ENCODE data around the gene PLXDC1. TPM values are rescaled to one million over a fixed set of nuclear protein-coding genes. Genes with fewer than 3 reads are reported as not detected.
A peak's percentile ranks its signal among the peaks of the same experiment; 100 is the strongest.

Gene PLXDC1
- total RNA-seq, 1 donor from 2014 or later: 0.28 TPM

- H3K4me3 Mint-ChIP-seq: no peak overlapping the region
- no peak for TF ChIP-seq CTCF (conservative IDR thresholded peaks at IDR 0.05)
- no peak for DNase-seq (ENCODE audit: low read depth, low spot score)
- no peaks in the 10 kb centered on the region for H3K27me3 Mint-ChIP-seq (ENCODE audit: low read depth)
- no peaks in the 10 kb centered on the region for H3K9me3 Mint-ChIP-seq
- H3K4me1 Mint-ChIP-seq: peaks cover 7% of the 10 kb centered on the region
- no peak overlapping the region for H3K27ac Mint-ChIP-seq (ENCODE audit: unreplicated experiment)
- H3K36me3 Mint-ChIP-seq (ENCODE audit: low read depth): peaks cover 14% of the 10 kb centered on the region
Observed at GRCh38 chr17:39177256-39177655, 25.8 kb upstream of the PLXDC1 start.

GRCh38 chr17:39175695-39176093 lies 24.3 kb upstream of the PLXDC1 start:
- Mint-ChIP-seq H3K4me3 (no peak overlapping the region), H3K36me3 (ENCODE audit: low read depth) (peaks cover 14% of the 10 kb centered on the region), H3K4me1 (peaks cover 8% of the 10 kb centered on the region), H3K27me3 (ENCODE audit: low read depth) (no peaks in the 10 kb centered on the region), H3K27ac (ENCODE audit: unreplicated experiment) (no peak overlapping the region), H3K9me3 (no peaks in the 10 kb centered on the region)
- DNase-seq (ENCODE audit: low read depth, low spot score): no peak
- TF ChIP-seq CTCF (conservative IDR thresholded peaks at IDR 0.05): no peak

GRCh38 chr17:39174920-39175694 lies 23.7 kb upstream of the PLXDC1 start:
- peak; percentile 88 for TF ChIP-seq CTCF (conservative IDR thresholded peaks at IDR 0.05)
- Mint-ChIP-seq H3K27me3 (ENCODE audit: low read depth) (no peaks in the 10 kb centered on the region), H3K4me3 (peak overlapping the region; percentile 12), H3K9me3 (no peaks in the 10 kb centered on the region), H3K36me3 (ENCODE audit: low read depth) (peaks cover 14% of the 10 kb centered on the region), H3K4me1 (peaks cover 8% of the 10 kb centered on the region), H3K27ac (ENCODE audit: unreplicated experiment) (no peak overlapping the region)
- peak; percentile 78 for DNase-seq (ENCODE audit: low read depth, low spot score)

GRCh38 chr17:39173526-39174274 lies 22.3 kb upstream of the PLXDC1 start:
- DNase-seq (ENCODE audit: low read depth, low spot score): no peak
- Mint-ChIP-seq H3K36me3 (ENCODE audit: low read depth) (peaks cover 16% of the 10 kb centered on the region), H3K27me3 (ENCODE audit: low read depth) (peaks cover 4% of the 10 kb centered on the region), H3K9me3 (peaks cover 3% of the 10 kb centered on the region), H3K27ac (ENCODE audit: unreplicated experiment) (no peak overlapping the region), H3K4me3 (no peak overlapping the region), H3K4me1 (peaks cover 8% of the 10 kb centered on the region)
- TF ChIP-seq CTCF (conservative IDR thresholded peaks at IDR 0.05): no peak

- no peak for DNase-seq (ENCODE audit: low read depth, low spot score)
- Mint-ChIP-seq H3K9me3 (peaks cover 5% of the 10 kb centered on the region), H3K36me3 (ENCODE audit: low read depth) (peaks cover 14% of the 10 kb centered on the region), H3K4me3 (no peak overlapping the region), H3K27me3 (ENCODE audit: low read depth) (peaks cover 4% of the 10 kb centered on the region), H3K4me1 (peaks cover 8% of the 10 kb centered on the region), H3K27ac (ENCODE audit: unreplicated experiment) (no peak overlapping the region)
- no peak for TF ChIP-seq CTCF (conservative IDR thresholded peaks at IDR 0.05)
Observed at GRCh38 chr17:39173080-39173479, 21.6 kb upstream of the PLXDC1 start.
